ENCODE measurements around the gene ZFAND3.

Gene ZFAND3

GRCh38 chr6:37819177-37819801 lies at the start of gene ZFAND3:
Gene ZFAND3, plus strand, starts transcription at chr6:37819727. Its CDS starts 219 bp downstream, at chr6:37819946.
- peak; percentile 94 for DNase-seq

- DNase-seq, result no peak
Measured at GRCh38 chr6:37774028-37774680, 45.4 kb upstream of the ZFAND3 start.

- DNase-seq, result peak; percentile 9
Measured at GRCh38 chr6:37776566-37776965, 43.0 kb upstream of the ZFAND3 start.

GRCh38 chr6:37777272-37777834 lies 42.2 kb upstream of the ZFAND3 start:
- DNase-seq, result peak; percentile 73

- no peak for DNase-seq
Measured at GRCh38 chr6:37779111-37779800, 40.3 kb upstream of the ZFAND3 start.

- no peak for DNase-seq
Measured at GRCh38 chr6:37779902-37780628, 39.5 kb upstream of the ZFAND3 start.

GRCh38 chr6:37781788-37782187 lies 37.7 kb upstream of the ZFAND3 start:
- no peak for DNase-seq

- peak; percentile 88 for DNase-seq
Measured at GRCh38 chr6:37783025-37783855, 36.3 kb upstream of the ZFAND3 start.

GRCh38 chr6:37783856-37784584 lies 35.5 kb upstream of the ZFAND3 start:
- peak; percentile 88 for DNase-seq

GRCh38 chr6:37784585-37784967 lies 35.0 kb upstream of the ZFAND3 start:
- DNase-seq, result peak; percentile 63

- DNase-seq, result no peak
Measured at GRCh38 chr6:37785002-37785662, 34.4 kb upstream of the ZFAND3 start.

GRCh38 chr6:37785663-37786270 lies 33.8 kb upstream of the ZFAND3 start:
- DNase-seq, result no peak

GRCh38 chr6:37787216-37787615 lies 32.3 kb upstream of the ZFAND3 start:
- no peak for DNase-seq

GRCh38 chr6:37788259-37788658 lies 31.3 kb upstream of the ZFAND3 start:
- DNase-seq, result no peak

GRCh38 chr6:37791156-37791919 lies 28.2 kb upstream of the ZFAND3 start:
- DNase-seq, result peak; percentile 44

GRCh38 chr6:37792457-37793033 lies 27.0 kb upstream of the ZFAND3 start:
- DNase-seq, result no peak

- DNase-seq, result no peak
Measured at GRCh38 chr6:37793067-37793466, 26.5 kb upstream of the ZFAND3 start.

- DNase-seq, result no peak
Measured at GRCh38 chr6:37794825-37795224, 24.7 kb upstream of the ZFAND3 start.
